Esophagus squamous epithelium (tissue), 5 donors: ENCODE data around the gene NPB. TPM values are rescaled to one million over a fixed set of nuclear protein-coding genes. Genes with fewer than 3 reads are reported as not detected.
A peak's percentile ranks its signal among the peaks of the same experiment; 100 is the strongest.

Experiments
- DNase-seq: peaks from one replicate; lab custom pipeline; 2025; lab: John Stamatoyannopoulos, UW
- H3K27ac ChIP-seq, 4 donors: fragments of 200-600 bp; sonication (generic); one replicate each; pipeline ENCODE4 v1.5.1; 2016 to 2019; ENCODE audit warnings: mild to moderate bottlenecking in 1 of 4
- H3K27me3 ChIP-seq, 4 donors: fragments of 200-600 bp; sonication (generic); 1 replicate in 3 of 4; 2 replicates in 1 of 4; pipeline versions ENCODE4 v1.5.1 to v1.6.0; 2017 to 2021; ENCODE audit warnings: antibody characterized with exemption in 1 of 4
- H3K36me3 ChIP-seq, 3 donors: fragments of 200-600 bp; sonication (generic); one replicate each; pipeline ENCODE4 v1.5.1; 2016 to 2019
- H3K4me1 ChIP-seq, 3 donors: fragments of 200-600 bp; sonication (generic); one replicate each; pipeline ENCODE4 v1.5.1; 2017 to 2019
- H3K4me3 ChIP-seq, 4 donors: fragments of 200-600 bp; sonication (generic); 1 replicate in 3 of 4; 2 replicates in 1 of 4; pipeline ENCODE4 v1.5.1; 2016 to 2019; ENCODE audit warnings: mild to moderate bottlenecking in 2 of 4, moderate library complexity in 1 of 4
- H3K9me3 ChIP-seq, 3 donors: fragments of 200-600 bp; sonication (generic); one replicate each; pipeline ENCODE4 v1.5.1; 2016 to 2019
- CTCF ChIP-seq, 6 experiments: fragments of 450-650 bp in 4 of 6; fragments of 200-600 bp in 2 of 6; sonication (generic) in 2 of 6; IDR thresholded peaks; one replicate each; pipeline ENCODE4 v1.5.1; 2016 to 2019; ENCODE audit warnings: antibody characterized with exemption in 6 of 6, mild to moderate bottlenecking in 4 of 6, moderate library complexity in 4 of 6
- POLR2A ChIP-seq, 4 donors: fragments of 450-650 bp; IDR thresholded peaks; one replicate each; pipeline ENCODE4 v1.6.1; 2017; ENCODE audit warnings: antibody characterized with exemption in 4 of 4, mild to moderate bottlenecking in 4 of 4, moderate library complexity in 3 of 4
- WGBS, 2 donors: methylation state at CpG; one replicate each; pipeline ENCODE4 v1.1.5; 2018; 5-methylcytosine and 5-hydroxymethylcytosine counted together
- intact Hi-C: fragments of 100-400 bp; cut with DNase I; formaldehyde crosslinking; loops from one replicate; pipeline ENCODE4 v1.15.0; 2022
- total RNA-seq, 4 donors: library from RNA; depleted of rRNA; stranded (reverse); fragments of >200 nt; gene quantifications; one replicate each; pipeline ENCODE4 v1.1.0, GENCODE V29; 2016
- donor health status: DM: yes; HTN: yes; CAD: no.

NPB gene
- total RNA-seq, 4 donors from 2014 or later: 0.53 to 7.4 (median 1.5) TPM

DNA sequence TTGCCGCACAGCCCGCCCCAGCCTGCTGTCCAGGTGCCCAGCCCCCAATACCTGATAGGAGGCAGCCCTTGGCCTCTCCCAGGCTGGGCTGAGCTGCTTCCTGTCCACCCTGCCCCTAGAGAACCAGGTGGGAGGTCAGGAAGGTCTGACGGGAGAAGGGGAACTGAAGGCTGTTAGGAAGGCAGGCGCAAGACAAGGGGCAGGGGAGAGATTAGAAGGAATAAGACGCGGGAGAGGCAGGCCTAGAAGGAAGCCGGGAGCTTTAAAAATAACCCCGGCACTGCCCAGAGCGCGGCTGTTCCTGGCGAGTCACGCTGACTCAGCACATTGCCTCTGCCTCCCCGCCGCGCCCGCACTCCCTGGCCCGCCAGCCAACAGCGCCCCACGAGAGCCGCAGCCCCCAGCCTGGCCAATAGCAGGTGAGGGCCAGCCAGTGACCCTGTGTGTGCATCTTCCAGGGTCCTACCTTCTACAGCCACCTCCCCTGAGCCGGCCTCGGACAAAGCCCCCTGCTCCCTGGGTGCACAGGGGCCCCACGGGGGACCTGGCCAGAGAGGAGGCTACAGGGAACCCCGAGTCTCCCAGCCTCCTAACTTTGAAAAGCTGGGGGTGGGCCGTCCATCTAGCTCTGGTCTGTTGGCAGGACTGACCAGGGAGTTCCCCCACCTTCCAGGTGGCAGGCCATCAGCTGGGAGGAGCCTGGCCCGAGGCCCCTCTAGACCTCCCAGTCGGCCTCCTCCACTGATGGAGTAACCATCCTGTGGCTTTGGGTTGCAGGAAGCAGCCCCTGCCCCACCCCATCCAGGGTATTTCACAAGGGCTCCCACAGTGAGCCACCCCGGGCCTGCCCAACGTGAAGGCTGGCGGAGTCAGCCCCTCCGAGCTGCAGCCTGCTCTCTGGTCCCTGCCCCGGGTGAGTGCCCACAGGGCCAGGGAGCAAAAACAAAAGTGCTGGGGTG is 21.5 kb downstream of the NPB start:
- intact Hi-C loops: no loop called here
- Histone ChIP-seq H3K4me3 (peak overlapping the region; percentile 28 to 60 (median 38)), H3K4me1 (peaks cover 63 to 91% (median 72%) of the 10 kb centered on the region in 3 donors), H3K9me3 (no peaks in the 10 kb centered on the region), H3K36me3 (peaks cover 11 to 41% (median 17%) of the 10 kb centered on the region in 3 donors), H3K27me3 (no peaks in the 10 kb centered on the region), H3K27ac (peak overlapping the region; percentile 81 to 99 (median 90))
- WGBS, 2 donors: 9% methylated on average over 19 of the region's 32 CpGs; no CpG with 5 or more reads in 1 of the 2 donors
- TF ChIP-seq CTCF (IDR thresholded peaks at IDR 0.05) (no peak), POLR2A (IDR thresholded peaks at IDR 0.05) (peak in 1 of 4 donors; percentile 33)
- no peak for DNase-seq

- Histone ChIP-seq H3K4me1 (peaks cover 58 to 85% (median 62%) of the 10 kb centered on the region in 3 donors), H3K4me3 (peak overlapping the region in 2 of 4 donors; percentile 4 to 60), H3K27ac (peak overlapping the region; percentile 35 to 99 (median 88)), H3K36me3 (peaks cover 11 to 32% (median 17%) of the 10 kb centered on the region in 3 donors), H3K27me3 (peaks cover 0 to 7% (median 0%) of the 10 kb centered on the region in 4 donors), H3K9me3 (no peaks in the 10 kb centered on the region)
- WGBS, 2 donors: 75% methylated on average over 5 of the region's 21 CpGs; no CpG with 5 or more reads in 1 of the 2 donors
- TF ChIP-seq CTCF (IDR thresholded peaks at IDR 0.05) (no peak), POLR2A (IDR thresholded peaks at IDR 0.05) (no peak)
- DNase-seq: no peak
- intact Hi-C loops: no loop called here
These were observed 22.8 kb downstream of the NPB start for GRCh38 chr17:81924557-81925532.

DNA sequence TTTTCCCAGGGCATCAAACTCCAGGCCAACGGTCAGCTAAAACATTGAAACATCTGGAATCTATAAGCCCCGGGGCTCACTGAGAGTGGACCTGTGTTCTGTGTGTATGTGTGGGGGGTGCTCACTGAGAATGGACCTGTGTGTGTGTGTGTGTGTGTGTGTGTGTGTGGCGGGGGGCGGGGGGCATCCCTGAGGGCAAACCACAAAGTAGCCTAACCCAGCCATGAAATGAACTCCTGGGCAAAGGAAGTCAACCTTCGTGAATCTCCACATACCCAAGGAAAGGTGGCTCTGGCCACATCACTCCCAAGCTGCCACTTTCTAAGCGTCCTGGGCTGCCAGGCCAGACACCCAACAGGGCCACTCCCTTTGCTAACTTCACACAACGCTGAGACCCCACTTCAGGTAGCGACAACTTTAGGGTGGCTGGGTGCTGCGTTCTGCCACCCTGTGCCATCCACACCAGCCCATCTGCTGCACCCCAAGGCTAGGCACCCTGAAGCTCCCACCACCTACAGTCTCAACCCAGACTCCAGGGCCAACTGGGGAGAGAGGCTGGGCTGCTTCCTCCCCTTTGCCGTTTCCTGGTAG is 23.9 kb downstream of the NPB start:
- Histone ChIP-seq H3K27me3 (peaks cover 0 to 10% (median 0%) of the 10 kb centered on the region in 4 donors), H3K27ac (peak overlapping the region; percentile 96 to 99 (median 99)), H3K9me3 (no peaks in the 10 kb centered on the region), H3K4me3 (peak overlapping the region; percentile 79 to 99 (median 97)), H3K36me3 (peaks cover 10 to 21% (median 11%) of the 10 kb centered on the region in 3 donors), H3K4me1 (peaks cover 51 to 79% (median 53%) of the 10 kb centered on the region in 3 donors)
- WGBS, 2 donors: 37 to 39% methylated on average over 5 to 6 of the region's 10 CpGs
- no peak for DNase-seq
- intact Hi-C loops: no loop called here
- TF ChIP-seq CTCF (IDR thresholded peaks at IDR 0.05) (no peak), POLR2A (IDR thresholded peaks at IDR 0.05) (no peak)

DNA sequence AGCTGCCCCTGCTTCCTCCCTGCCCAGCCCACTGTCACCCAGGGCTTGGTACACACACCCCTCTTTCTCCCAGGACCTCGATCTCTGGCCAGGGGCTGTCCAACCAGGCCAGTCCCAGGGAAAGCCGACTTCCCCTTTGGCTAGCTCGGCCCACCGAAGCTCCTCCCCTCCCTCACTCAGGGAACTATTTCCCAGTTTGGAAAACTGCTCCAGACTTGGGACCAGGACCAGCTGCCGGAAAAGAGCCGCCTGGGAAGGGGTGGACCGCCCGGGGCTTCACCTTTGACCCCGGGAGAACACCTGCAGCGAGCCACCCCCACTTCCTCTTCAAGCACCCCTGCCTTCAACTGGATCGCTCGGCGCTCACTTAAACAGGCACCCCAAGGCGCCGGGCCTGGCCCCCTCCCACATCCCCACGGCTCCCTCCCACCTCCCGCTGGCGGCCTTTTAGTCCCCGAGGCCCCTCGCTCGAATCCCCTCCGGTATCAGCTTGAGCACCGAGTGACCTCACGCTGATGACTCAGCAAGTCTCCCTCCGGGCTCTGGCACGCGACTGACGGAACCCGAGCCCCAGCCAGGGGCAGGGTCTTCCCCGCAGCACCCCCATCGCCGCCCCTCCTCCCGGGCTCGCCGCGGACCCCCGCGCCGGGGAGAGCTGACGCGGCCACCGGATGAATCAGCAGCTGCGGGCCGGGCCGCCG is 24.6 kb downstream of the NPB start:
- intact Hi-C loops: no loop called here
- peak overlapping the region; percentile 96 to 99 (median 99) for H3K27ac ChIP-seq
- peaks cover 10 to 15% (median 11%) of the 10 kb centered on the region in 3 donors for H3K36me3 ChIP-seq
- peak overlapping the region; percentile 79 to 99 (median 97) for H3K4me3 ChIP-seq
- H3K4me1 ChIP-seq: peaks cover 53 to 78% (median 54%) of the 10 kb centered on the region in 3 donors
- peaks cover 0 to 17% (median 0%) of the 10 kb centered on the region in 4 donors for H3K27me3 ChIP-seq
- no peak for TF ChIP-seq CTCF (IDR thresholded peaks at IDR 0.05)
- TF ChIP-seq POLR2A (IDR thresholded peaks at IDR 0.05): peak in 1 of 4 donors; percentile 45
- 0% methylated on average over 5 to 9 of the region's 46 CpGs for WGBS, 2 donors
- DNase-seq: no peak
- H3K9me3 ChIP-seq: no peaks in the 10 kb centered on the region
